HCT116 (cell line): ENCODE results near the gene CCDC177. TPM values are rescaled to one million over a fixed set of nuclear protein-coding genes. Genes with fewer than 3 reads are reported as not detected.

Experiments
- ATAC-seq: fragments of 200-7000 bp; cut with Tn5 transposase; 2 replicates; pipeline ENCODE4 v1.9.1; 2020; ENCODE audit warnings: mild to moderate bottlenecking, moderate library complexity
- BruUV-seq: library from RNA; stranded (reverse); fragments of 400-500 nt; replicated peaks from 2 replicates; lab custom pipeline; 2021; lab: Mats Ljungman, UMichigan
- CTCF ChIA-PET: fragments of 300-600 bp; sonication (Branson Sonifier 250); formaldehyde crosslinking; loops from one replicate; lab custom pipeline; 2021; ENCODE audit warnings: antibody characterized with exemption; lab: Charles Lee
- POLR2A ChIA-PET: fragments of 300-600, 350-600 bp; sonication (Branson Sonifier 250); formaldehyde crosslinking; loops from one replicate; lab custom pipeline; 2021; ENCODE audit warnings: antibody characterized with exemption; lab: Charles Lee
- RAD21 ChIA-PET, 2 experiments: fragments of 300-600 bp; sonication (Branson Sonifier 250); formaldehyde crosslinking; loops; one replicate each; lab custom pipeline; 2023; ENCODE audit warnings: low total read pairs in 2 of 2; ENCODE audit not compliant: uncharacterized antibody in 2 of 2, unreplicated experiment in 2 of 2, low non-redundant PET in 1 of 2; lab: Charles Lee
- DNase-seq: peaks from one replicate; pipeline ENCODE4 v3.0.0-alpha.2; 2010; ENCODE audit warnings: low read depth, low spot score
- H2AFZ ChIP-seq: fragments of 200-600 bp; shearing (Covaris generic), sonication (generic); 2 replicates; pipeline ENCODE4 v1.6.1; 2017; ENCODE audit warnings: low read depth, mixed run types, mixed read lengths, antibody characterized with exemption, low read length; ENCODE audit not compliant: poor library complexity, severe bottlenecking
- H3K27ac ChIP-seq: 2 replicates; pipeline ENCODE4 v1.5.1; 2012; ENCODE audit warnings: low read depth, low read length
- H3K27me3 ChIP-seq: fragments of 200-600 bp; sonication (generic); 2 replicates; pipeline ENCODE4 v1.6.1; 2016; ENCODE audit warnings: mixed run types, low read length, mixed read lengths; ENCODE audit not compliant: insufficient read depth
- H3K36me3 ChIP-seq, 2 experiments: fragments of 200-500 bp in 1 of 2; fragments of 200-600 bp in 1 of 2; sonication (Bioruptor generic) in 1 of 2; sonication (generic) in 1 of 2; 2 replicates each; pipeline versions ENCODE4 v1.5.1 to v1.6.1; 2014 to 2016; ENCODE audit warnings: low read length in 2 of 2, inconsistent platforms in 1 of 2, mixed read lengths in 1 of 2, mixed run types in 1 of 2; ENCODE audit not compliant: insufficient read depth in 2 of 2, control insufficient read depth in 1 of 2
- H3K4me1 ChIP-seq, 2 experiments: fragments of 200-600 bp in 1 of 2; sonication (generic) in 1 of 2; 2 replicates each; pipeline versions ENCODE4 v1.5.1 to v1.6.1; 2012 to 2017; ENCODE audit warnings: low read length in 2 of 2, inconsistent platforms in 1 of 2, mild to moderate bottlenecking in 1 of 2, mixed read lengths in 1 of 2, mixed run types in 1 of 2, moderate library complexity in 1 of 2; ENCODE audit not compliant: insufficient read depth in 2 of 2, control insufficient read depth in 1 of 2
- H3K4me2 ChIP-seq: fragments of 200-600 bp; sonication (generic); 2 replicates; pipeline ENCODE4 v1.6.1; 2017; ENCODE audit warnings: mixed run types, low read length, mixed read lengths
- H3K4me3 ChIP-seq, 2 experiments: fragments of 200-600 bp in 1 of 2; sonication (generic) in 1 of 2; replicated peaks in 1 of 2; 2 replicates each; pipeline ENCODE4 v1.5.1; 2011 to 2016; ENCODE audit warnings: low read length in 2 of 2, control low read depth in 1 of 2, low read depth in 1 of 2, mild to moderate bottlenecking in 1 of 2, mixed read lengths in 1 of 2, mixed run types in 1 of 2
- H3K79me2 ChIP-seq: fragments of 200-600 bp; sonication (generic); 2 replicates; pipeline ENCODE4 v1.6.1; 2017; ENCODE audit warnings: mild to moderate bottlenecking, mixed run types, low read length, moderate library complexity, mixed read lengths; ENCODE audit not compliant: insufficient read depth
- H3K9ac ChIP-seq: fragments of 200-600 bp; sonication (generic); 2 replicates; pipeline ENCODE4 v1.6.1; 2016; ENCODE audit warnings: low read length, mixed read lengths
- H3K9me2 ChIP-seq: fragments of 200-600 bp; sonication (generic), shearing (Covaris generic); 2 replicates; pipeline ENCODE4 v1.6.1; 2017; ENCODE audit warnings: mixed run types, mild to moderate bottlenecking, moderate library complexity; ENCODE audit not compliant: insufficient read depth
- H3K9me3 ChIP-seq, 2 experiments: fragments of 200-500 bp in 1 of 2; fragments of 200-600 bp in 1 of 2; sonication (Bioruptor generic) in 1 of 2; sonication (generic) in 1 of 2; 2 replicates each; pipeline ENCODE4 v1.6.1; 2014 to 2017; ENCODE audit warnings: low read length in 2 of 2, mixed read lengths in 2 of 2, inconsistent platforms in 1 of 2, low read depth in 1 of 2, mild to moderate bottlenecking in 1 of 2, mixed run types in 1 of 2, moderate library complexity in 1 of 2; ENCODE audit not compliant: control insufficient read depth in 1 of 2, insufficient read depth in 1 of 2
- H4K20me1 ChIP-seq: fragments of 200-600 bp; sonication (generic), shearing (Covaris generic); 2 replicates; pipeline ENCODE4 v1.6.1; 2017; ENCODE audit warnings: mixed run types, mild to moderate bottlenecking, moderate library complexity; ENCODE audit not compliant: insufficient read depth
- CBX3 ChIP-seq: IDR thresholded peaks from 2 replicates; pipeline ENCODE4 v1.6.1; 2012; ENCODE audit warnings: low read depth
- CEBPB ChIP-seq: IDR thresholded peaks from 2 replicates; pipeline ENCODE4 v1.6.1; 2012; ENCODE audit warnings: low read depth
- EGR1 ChIP-seq: IDR thresholded peaks from 2 replicates; pipeline ENCODE4 v1.6.1; 2012; ENCODE audit warnings: low read depth
- JUND ChIP-seq: IDR thresholded peaks from 2 replicates; pipeline ENCODE4 v1.6.1; 2012
- POLR2A ChIP-seq: IDR thresholded peaks from 2 replicates; pipeline ENCODE4 v1.7.0; 2011; ENCODE audit warnings: borderline replicate concordance; ENCODE audit not compliant: insufficient read depth, insufficient read length; ENCODE audit errors: extremely low read depth
- POLR2AphosphoS5 ChIP-seq: IDR thresholded peaks from 2 replicates; pipeline ENCODE4 v1.6.1; 2011; ENCODE audit warnings: mild to moderate bottlenecking, low read depth, low read length, moderate library complexity
- SP1 ChIP-seq: IDR thresholded peaks from 2 replicates; pipeline ENCODE4 v1.6.1; 2012; ENCODE audit warnings: low read depth
- TCF7L2 ChIP-seq: IDR thresholded peaks from 2 replicates; pipeline ENCODE4 v1.7.0; 2011; ENCODE audit warnings: borderline replicate concordance, inconsistent platforms; ENCODE audit not compliant: insufficient read depth, insufficient read length; ENCODE audit errors: extremely low read depth
- ZNF274 ChIP-seq: fragments of 200-500 bp; sonication (Bioruptor generic); IDR thresholded peaks from 2 replicates; pipeline ENCODE4 v1.6.1; 2014; ENCODE audit warnings: mild to moderate bottlenecking, low read depth, low read length, inconsistent platforms
- intact Hi-C: fragments of 100-400 bp; cut with micrococcal nuclease; formaldehyde crosslinking; loops from 2 replicates; pipeline ENCODE4 v1.10.0; 2022
- total RNA-seq: library from RNA; stranded (reverse); gene quantifications from one replicate; pipeline ENCODE4 v1.2.1, GENCODE V29; 2021; ENCODE audit not compliant: unreplicated experiment
- TF ChIP-seq, protein P1 (sequence below): IDR thresholded peaks from 2 replicates; pipeline ENCODE4 v1.6.1; 2011; ENCODE audit warnings: mild to moderate bottlenecking, low read length, moderate library complexity; ENCODE audit not compliant: insufficient replicate concordance; ENCODE audit errors: extremely low read depth
- TF ChIP-seq, protein P2 (sequence below): IDR thresholded peaks from 2 replicates; pipeline ENCODE4 v1.6.1; 2012

Gene CCDC177
- total RNA-seq, 1 experiment from 2014 or later: not detected

DNA sequence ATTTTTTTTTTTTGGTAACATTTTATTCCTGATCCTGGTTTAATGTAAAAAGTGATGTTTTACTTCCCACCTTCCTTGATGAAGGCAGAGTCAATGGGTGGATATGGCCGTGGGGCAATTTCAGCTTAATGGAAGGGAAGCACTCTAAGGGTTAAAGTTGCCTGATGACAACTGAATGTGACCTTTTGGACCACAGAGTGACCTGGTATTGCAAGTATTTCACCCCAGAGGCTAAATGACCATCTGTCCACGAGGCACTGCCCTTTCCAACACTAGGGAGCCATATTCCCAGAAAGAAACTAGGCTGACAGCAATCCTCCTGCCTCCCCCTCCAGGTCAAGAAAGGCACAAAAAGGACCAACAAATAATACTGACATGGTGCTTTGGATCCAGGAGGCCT is 4.8 kb downstream of the CCDC177 start:
- intact Hi-C loops: no loop called here
- no peak overlapping the region for H3K4me2 ChIP-seq
- peaks cover 0 to 4% of the 10 kb centered on the region in 2 experiments; a peak in 1 of 4 replicates for H3K4me1 ChIP-seq
- DNase-seq: no peak
- no peak overlapping the region for H2AFZ ChIP-seq
- no peak overlapping the region for H3K27ac ChIP-seq
- ChIA-PET POLR2A (no interaction called here), RAD21 (no interaction called here)
- H3K9me3 ChIP-seq: no peaks in the 10 kb centered on the region
- no TSS peak for BruUV-seq
- no peaks in the 10 kb centered on the region for H3K36me3 ChIP-seq
- no peaks in the 10 kb centered on the region for H4K20me1 ChIP-seq
- TF ChIP-seq ZNF274: no peak
- TF ChIP-seq SP1: no peak
- TF ChIP-seq EGR1: no peak
- no peak for TF ChIP-seq POLR2A
- no peak for TF ChIP-seq TCF7L2
- TF ChIP-seq POLR2AphosphoS5: no peak
- no peak for TF ChIP-seq CBX3
- TF ChIP-seq JUND: no peak
- TF ChIP-seq, protein P1, sequence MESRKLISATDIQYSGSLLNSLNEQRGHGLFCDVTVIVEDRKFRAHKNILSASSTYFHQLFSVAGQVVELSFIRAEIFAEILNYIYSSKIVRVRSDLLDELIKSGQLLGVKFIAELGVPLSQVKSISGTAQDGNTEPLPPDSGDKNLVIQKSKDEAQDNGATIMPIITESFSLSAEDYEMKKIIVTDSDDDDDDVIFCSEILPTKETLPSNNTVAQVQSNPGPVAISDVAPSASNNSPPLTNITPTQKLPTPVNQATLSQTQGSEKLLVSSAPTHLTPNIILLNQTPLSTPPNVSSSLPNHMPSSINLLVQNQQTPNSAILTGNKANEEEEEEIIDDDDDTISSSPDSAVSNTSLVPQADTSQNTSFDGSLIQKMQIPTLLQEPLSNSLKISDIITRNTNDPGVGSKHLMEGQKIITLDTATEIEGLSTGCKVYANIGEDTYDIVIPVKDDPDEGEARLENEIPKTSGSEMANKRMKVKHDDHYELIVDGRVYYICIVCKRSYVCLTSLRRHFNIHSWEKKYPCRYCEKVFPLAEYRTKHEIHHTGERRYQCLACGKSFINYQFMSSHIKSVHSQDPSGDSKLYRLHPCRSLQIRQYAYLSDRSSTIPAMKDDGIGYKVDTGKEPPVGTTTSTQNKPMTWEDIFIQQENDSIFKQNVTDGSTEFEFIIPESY: no peak
- no peak for TF ChIP-seq CEBPB
- TF ChIP-seq, protein P2, sequence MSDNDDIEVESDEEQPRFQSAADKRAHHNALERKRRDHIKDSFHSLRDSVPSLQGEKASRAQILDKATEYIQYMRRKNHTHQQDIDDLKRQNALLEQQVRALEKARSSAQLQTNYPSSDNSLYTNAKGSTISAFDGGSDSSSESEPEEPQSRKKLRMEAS: no peak
- TF ChIP-seq, all 23 proteins: peak for 0
- Histone ChIP-seq H3K4me3 (no peak overlapping the region), H3K9me2 (no peaks in the 10 kb centered on the region), H3K79me2 (no peaks in the 10 kb centered on the region), H3K9ac (no peak overlapping the region), H3K27me3 (peaks cover 39% of the 10 kb centered on the region)
- no peak for ATAC-seq
- CTCF ChIA-PET: interaction anchor here (0.8 kb wide), 1 partner anchor 35 kb away, joined by 4 read pairs; no protein-coding TSS in a partner anchor
